Stimulated activated CD4-positive, alpha-beta T cell treated with anti-CD3 and anti-CD28 coated beads, Interleukin-2, amount 100 ng/mL, for 48 hours (primary cell): ENCODE measurements around the gene PPP1R7.

ENCODE experiments used
- DNase-seq, 2 donors: peaks; one replicate each; pipeline ENCODE4 v3.0.0-alpha.2; 2020

Gene PPP1R7

DNA sequence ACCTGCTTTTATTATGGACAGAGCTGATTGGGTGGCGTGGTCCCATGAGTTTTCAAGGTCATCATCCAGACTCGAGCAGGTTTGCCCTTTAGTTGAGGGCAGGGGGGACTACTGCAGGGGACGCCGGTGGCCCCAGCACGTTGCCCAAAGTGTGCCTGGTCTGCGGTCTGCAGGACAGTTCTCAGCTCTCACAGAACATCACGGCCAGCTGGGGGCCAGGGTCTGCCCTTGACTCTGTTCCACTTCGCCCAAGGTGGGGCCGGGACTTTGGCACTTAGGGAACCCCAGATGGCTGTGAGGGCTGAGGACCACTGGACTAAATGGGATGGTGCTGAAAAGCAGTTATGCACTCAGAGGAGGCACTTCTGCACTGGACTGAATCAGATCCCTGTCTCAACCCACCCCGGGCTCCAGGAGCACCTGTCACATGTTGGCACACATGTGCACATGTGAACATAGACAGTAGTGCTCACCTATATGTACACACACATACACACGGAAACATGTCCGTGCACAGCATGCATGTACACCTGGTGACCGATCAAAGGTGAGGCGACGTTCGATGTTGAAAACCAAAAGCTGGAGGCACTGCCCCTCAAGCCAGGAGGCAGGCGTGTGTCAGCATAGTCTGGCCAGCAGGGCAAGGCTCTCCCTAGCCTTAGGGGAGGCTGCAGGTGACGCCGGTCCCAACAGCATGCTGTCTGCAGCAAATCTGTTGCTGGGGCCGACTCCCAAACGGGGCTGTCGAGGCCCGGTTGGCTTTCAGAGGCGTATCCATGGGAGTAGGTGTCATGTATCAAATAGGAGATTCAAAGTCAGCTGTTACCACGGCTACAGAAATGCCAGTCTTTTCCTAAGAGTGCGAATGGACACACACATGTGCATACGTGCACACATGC lies 48.4 kb downstream of the PPP1R7 start:
- no peak for DNase-seq

DNA sequence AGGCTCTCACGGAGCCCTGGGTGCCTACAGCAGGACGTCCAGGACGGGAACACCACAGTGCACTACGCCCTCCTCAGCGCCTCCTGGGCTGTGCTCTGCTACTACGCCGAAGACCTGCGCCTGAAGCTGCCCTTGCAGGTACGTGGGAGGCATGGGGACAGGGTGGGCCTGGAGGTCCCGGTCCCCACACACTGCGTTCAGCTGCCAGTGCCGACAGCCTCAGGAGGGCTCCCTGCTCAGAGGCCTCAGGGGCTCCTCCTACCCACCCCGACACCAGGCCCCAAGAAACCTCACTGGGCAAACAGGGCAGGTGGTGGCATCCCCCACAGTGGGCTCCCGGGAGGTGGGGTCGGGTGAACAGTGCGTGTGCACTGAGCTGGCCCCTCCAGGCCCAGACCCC lies 49.0 kb downstream of the PPP1R7 start:
- no peak for DNase-seq

DNA sequence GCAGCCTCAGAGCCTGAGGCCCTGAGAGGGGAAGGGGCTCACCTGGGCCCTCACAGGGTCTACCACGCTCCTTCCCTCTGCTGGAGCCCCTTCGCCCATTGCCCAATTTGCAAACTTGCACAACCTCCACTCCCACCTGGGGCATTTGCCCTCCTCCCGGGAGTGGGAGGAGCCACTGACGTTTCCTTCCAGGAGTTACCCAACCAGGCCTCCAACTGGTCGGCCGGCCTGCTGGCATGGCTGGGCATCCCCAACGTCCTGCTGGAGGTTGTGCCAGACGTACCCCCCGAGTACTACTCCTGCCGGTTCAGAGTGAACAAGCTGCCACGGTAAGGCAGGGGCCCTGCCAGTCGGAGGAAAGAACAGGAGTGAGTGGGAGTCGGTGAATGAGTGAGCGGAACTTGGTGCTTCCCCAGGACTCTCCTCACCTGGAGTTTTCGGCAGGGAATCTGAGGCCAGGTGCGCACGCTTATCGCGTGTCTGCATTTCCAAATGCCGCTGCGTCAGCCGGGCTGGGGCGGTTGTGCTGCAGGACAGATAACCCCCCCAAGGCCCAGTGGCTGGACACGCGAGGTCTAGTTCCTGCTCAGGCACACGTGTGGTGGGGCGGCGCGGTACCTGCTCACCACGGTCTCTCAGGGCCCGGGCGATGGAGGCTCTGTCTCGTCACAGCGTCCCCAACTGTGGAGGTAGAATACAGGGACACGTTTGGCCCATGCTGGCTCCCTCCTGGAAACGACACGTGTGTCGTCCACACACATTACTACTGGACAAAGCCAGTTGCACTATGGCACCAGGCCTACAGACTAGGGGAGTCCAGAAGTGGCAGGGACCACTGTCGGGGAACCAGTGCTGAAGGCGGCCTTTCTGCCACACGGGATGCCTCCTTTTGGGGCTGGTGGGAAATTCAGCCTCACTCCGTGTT lies 49.9 kb downstream of the PPP1R7 start:
- no peak for DNase-seq

DNA sequence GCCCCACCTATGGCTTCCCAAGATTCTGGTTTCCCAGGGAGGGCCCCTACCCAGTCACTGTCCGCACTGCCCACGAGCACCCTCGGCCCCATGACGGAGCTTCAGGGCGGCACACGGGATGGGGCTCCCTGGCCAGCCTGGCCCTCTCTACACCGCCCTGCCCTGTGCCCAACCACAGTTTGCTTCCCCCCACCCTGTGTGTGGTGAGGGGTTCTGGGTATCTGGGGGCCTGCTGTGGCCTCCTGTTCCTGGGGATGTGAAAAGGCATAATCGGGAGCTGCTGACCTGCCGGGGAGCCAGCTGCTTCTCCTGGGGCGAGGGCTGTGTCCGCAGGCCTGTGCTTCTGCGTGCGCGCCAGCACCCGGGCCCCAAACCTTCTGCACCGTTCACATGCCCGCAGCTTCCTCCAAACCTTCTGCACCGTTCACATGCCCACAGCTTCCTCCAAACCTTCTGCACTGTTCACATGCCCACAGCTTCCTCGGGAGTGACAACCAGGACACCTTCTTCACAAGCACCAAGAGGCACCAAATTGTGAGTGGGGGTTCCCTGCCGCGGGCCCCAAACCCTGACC lies 50.6 kb downstream of the PPP1R7 start:
- DNase-seq, result no peak

DNA sequence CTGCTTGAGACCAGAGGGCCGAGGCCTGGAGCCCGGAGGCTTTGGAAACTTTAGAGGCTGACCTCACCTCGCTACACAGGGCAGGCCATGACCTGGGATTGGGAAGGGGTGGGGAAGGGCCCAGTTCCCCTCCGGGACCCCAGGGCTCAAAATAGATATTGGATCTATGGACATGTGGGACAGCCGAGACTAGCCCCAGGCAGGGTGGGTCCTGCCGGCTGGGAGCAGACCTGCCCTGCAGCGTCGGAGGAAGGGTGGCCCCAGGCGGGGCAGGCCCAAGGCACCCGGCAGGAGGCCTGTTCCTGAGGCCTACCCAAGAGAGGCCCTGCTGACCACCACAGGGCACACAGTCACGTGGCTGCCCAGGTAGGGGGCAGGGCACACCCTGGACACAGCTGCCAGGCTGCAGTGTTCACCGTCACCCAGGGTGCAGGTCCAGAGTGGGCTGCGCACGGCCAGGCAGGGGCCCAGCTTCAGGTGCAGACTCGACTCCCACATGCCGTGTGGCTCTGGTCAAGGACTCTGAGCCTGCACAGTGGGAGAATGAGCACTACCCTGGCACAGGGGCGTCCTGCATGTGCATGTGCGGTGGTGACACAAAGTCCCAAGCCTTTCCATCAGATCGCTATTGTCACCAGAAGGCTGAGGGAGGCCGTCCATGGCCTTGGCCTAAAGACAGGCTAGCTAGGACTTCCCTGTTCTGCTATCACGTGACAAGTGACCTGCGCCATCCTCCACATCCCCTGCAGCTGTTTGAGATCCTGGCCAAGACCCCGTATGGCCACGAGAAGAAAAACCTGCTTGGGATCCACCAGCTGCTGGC lies 51.4 kb downstream of the PPP1R7 start:
- no peak for DNase-seq

DNA sequence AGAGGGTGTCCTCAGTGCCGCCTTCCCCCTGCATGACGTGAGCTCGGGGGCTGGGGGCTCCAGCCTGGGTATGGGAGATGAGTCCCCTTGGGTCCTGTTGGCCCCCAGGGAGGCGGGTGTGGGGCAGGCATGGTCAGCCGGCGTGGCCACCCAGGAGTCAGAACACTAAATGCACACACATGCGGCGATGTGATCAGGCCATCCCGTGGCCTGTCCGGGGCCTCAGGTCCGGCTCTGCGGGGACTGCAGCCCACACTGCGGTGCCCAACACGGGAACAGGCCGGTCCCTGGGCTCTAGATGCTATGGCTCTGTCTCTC lies 52.0 kb downstream of the PPP1R7 start:
- no peak for DNase-seq

DNA sequence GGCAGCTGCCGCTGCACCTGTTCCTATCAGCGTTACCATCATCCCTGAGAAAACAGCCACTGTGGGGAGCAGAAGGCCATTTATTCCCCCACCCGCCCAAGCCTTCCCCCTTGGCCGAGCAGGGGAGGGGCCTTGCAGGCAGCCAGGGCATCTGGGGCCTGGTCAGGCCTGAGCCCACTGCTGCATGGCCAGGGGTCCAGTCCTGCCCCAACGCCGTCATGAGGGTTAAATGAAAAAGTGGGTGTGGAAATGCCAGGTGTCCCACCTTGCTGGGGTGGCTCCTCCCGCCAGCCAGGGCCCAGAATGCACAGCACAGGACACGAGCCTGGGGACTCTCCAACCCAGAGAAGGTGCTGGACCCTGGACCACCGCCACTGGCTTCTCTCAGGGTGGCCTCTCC lies 52.4 kb downstream of the PPP1R7 start:
- DNase-seq, result no peak

DNA sequence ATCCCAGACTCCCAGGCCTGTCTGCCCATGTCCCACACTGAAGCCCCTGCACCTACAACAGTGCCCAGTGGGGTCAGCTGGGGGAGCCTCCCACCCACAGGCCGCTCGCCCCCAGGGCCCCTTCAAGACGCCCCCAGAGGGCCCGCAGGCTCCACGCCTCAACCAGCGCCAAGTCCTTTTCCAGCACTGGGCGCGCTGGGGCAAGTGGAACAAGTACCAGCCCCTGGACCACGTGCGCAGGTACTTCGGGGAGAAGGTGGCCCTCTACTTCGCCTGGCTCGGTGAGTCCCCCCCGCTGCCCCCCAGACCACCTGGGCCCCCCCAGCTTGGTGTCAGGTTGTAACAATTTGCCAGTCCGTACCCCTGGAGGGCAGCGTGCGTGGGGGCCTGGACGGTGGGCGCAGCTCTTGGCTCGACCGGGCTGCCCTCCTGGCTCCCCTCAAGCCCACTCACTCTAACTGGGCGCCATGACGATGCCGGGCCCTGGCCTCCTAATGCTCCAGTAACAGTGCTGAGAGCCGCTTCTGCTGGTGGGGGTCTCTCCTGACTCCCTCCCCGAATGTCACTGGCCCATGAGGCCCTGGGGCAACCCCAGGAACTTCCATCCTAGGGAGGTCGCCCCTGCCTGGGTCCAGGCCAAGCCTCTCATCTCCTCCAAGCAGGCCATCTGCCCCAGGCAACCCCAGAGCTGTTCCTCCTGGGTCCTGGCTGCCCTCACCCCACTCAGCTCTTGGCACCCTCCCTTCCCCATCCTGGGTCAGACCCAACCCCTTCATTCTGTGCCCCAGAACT lies 53.1 kb downstream of the PPP1R7 start:
- DNase-seq, result no peak

DNA sequence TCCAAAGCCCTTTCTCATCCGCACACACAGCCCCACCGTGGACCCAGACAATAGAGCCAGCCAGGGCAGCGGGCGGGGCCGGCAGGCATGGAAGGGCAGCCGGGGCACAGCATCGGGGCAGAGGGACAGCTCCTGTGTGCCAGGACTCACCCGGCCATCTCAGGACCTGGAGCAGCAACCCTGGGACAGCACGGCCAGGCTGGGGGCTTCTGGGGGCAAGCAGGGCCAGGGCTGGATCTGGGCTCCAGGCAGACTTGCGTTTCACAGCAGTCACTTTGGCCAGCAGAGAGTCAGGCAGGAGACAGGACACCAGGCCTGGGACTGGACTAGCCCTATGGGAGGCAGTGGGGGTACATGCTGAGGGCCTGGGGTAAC lies 53.7 kb downstream of the PPP1R7 start:
- no peak for DNase-seq

DNA sequence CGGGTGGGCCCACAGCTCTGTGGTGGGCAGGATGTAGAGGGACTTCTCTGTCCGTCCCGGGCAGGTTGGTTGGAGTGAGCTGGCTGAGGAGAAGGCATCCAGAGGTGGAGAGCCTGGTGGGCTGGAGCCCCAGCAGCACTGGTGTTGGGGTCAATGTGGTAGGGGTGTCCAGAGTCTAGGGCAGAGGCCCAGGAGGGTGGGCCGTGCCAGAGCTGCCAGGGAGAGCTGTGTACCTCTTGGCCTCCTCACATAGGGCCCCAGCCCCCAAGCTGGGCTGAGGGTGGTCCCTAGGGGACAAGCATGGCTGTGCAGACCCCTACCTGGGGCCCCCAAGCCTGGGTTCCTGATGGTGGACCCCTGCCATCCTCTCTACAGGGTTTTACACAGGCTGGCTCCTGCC lies 54.2 kb downstream of the PPP1R7 start:
- no peak for DNase-seq

DNA sequence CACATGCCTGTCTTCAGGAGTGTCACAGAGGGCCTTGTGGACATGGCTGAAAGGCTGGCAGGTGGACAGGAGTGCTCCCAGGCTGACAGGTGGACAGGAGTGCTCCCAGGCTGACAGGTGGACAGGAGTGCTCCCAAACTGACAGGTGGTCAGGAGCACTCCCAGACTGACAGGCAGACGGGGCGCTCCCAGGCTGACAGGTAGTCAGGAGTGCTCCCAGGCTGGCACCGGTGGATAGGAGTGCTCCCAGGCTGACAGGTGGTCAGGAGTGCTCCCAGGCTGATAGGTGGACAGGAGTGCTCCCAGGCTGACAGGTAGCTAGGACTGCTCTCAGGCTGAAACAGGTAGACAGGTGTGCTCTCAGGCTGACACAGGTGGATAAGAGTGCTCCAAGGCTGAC lies 54.8 kb downstream of the PPP1R7 start:
- DNase-seq, result no peak

DNA sequence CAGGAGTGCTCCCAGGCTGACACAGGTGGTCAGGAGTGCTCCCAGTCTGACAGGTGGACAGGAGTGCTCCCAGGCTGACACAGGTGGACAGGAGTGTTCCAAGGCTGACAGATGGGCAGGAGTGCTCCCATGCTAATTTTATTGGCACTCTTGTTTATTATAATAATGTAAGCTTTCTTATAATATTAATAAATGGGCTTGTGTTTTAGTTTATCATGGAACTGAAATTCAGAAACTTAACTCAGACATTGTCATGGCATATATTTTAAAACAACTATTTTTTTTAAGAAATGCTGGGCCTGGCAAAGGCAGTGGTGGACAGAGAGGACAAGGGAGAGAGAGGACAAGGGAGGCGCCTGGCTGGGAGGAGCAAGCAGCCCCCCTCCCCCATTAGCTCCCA lies 56.9 kb downstream of the PPP1R7 start:
- no peak for DNase-seq

DNA sequence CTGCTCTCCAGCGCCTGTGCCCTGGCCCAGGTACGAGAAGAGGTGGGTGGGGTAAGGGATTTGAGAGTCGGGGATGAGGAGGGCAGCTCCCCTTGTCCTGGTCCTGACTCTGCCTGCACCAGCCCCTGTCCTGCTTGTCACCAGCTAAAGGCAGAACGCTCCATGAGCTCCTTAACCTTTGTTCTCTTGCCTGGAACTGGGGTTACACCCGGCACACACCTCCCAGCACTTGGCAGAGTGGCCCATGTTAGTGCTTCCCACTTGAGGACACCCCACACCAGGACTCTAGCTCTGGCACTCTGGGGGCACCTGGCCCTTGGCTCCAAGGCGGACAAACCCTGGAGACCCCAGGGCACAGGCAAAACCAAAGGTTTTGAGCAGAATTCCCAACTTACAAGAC lies 57.4 kb downstream of the PPP1R7 start:
- no peak for DNase-seq

DNA sequence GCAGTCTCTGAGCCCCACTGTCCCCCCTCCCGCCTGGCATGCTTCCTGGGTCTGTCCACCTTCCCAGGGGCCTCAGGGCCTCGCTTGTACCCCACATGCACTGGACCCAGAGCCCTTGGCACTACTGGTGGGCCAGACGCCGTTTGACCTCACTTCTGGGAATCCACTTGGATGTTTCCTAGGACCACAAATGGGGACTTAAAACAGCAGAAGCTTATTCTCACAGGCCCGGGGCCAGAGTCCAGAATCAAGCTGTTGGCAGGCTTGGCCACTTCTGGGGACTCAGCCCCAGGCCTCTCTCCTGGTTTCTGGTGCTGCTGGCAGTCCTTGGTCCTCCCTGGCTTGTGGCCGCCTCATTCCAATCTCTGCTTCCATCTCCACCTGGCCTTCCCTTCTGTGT lies 57.8 kb downstream of the PPP1R7 start:
- DNase-seq, result no peak

DNA sequence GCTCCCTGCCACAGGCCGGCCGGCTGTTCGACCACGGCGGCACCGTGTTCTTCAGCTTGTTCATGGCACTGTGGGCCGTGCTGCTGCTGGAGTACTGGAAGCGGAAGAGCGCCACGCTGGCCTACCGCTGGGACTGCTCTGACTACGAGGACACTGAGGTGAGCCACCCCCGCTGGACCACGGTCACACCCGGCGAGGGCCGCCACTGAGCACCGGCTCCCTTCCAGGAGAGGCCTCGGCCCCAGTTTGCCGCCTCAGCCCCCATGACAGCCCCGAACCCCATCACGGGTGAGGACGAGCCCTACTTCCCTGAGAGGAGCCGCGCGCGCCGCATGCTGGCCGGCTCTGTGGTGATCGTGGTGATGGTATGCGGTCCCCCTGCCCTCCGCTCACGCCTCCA lies 59.0 kb downstream of the PPP1R7 start:
- DNase-seq, result no peak

DNA sequence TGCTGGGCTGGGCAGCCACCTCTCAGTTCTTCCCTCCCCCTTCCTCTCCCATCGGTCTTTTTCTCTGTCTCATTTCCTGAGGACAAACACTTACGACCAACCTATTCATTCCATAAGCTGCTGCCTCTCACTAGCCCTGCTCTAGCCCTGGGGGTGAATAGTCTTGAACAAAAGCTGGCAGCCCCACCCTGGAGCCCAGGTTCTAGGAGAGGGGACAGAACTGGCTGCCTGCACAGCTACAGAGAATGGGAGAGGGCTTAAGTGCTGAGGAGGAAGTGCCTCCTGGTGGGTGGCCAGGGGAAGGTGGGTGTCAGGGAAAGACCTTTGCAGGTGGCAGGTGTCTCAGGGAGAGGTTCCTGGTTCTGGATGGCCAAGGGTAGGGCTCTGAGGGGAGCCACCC lies 61.0 kb downstream of the PPP1R7 start:
- no peak for DNase-seq

DNA sequence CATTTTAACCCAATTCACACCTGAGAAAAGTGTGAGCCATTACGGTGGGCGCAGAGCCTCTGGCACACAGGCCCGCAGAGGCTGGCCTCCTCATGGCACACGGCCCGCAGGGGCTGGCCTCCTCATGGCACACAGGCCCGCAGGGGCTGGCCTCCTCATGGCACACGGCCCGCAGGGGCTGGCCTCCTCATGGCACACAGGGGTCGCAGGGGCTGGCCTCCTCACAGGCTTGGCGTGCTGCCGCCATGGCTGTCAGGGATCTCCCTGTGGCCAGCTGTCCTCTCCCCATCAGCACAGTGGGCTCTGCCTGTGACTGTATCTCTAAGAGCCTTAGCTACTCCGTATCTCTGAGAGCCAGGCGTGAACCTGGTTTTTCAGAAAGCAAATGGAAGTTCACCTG lies 62.8 kb downstream of the PPP1R7 start:
- no peak for DNase-seq

DNA sequence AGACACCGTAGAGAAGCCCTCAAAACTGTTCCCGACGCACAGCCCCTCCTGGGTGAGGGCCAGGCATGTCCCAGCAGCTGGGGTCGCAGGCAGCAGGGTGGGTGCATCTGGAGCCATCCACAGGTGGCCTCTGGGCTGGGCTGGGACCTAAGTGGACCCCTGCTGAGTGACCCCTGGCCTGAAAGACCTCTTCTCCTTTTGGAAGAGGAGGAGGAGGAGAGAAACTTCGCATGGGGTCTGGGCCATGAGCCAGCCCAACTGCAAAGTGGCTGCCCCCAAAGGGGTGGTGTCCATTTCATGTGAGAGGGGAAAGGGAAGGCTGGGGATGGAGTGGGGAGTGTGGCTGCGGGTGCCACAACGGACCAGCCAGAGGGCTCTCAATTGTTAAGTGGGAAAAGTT lies 63.3 kb downstream of the PPP1R7 start:
- no peak for DNase-seq

DNA sequence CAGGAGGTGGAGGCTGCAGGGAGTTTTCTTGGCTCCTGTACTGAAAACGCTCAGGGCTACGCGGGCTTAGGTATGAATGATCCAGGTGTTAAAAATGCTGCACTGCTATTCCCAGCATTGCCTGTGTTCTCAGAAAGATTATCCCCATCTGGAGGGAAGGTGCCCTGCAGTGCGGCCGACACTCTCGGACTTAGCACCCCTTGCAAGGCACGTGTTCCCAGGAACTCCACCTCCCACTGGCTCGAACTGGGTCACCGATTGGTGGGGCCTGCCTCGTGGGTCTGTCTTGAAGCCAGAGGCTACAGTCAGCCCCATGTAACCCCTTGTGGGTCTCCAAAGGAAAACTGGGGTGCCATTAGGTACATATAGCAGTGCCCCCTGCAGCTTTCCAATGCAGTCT lies 63.9 kb downstream of the PPP1R7 start:
- DNase-seq, result no peak

DNA sequence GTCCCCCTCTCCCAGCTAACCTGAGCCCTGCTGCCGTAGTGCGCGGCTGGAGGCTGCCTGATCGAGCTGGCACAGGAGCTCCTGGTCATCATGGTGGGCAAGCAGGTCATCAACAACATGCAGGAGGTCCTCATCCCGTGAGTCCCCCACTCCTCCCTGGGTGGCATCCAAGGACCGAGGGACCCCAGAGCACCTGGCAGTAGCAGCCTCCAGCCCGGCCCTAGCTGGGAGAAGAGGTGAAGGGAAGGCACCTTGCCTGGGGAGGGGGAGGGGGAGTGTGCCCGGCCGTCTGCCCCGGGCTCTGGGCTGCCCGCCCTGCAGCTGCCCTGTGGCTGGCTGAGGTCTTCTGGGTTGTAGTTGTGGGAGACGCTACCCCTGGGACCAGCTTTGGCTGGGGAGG lies 64.5 kb downstream of the PPP1R7 start:
- no peak for DNase-seq

DNA sequence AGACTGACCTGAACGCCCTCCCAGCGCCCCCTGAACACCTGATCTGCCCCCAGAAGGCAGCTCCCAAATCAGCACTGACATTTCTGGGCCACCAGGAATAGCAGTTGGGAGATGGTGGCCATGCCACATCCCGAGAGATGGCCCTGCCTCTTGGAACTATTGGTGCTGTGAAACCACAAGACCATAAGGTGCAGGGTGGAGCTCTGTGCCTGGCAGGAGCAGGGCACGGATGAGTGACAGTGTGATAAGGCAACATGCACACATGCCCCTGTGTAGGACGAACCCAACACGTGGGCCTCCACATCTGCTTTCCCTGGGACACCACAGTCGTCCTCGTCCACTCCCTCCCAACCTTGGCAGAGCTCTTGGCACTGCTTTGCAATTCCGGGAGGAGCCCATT lies 65.2 kb downstream of the PPP1R7 start:
- no peak for DNase-seq

DNA sequence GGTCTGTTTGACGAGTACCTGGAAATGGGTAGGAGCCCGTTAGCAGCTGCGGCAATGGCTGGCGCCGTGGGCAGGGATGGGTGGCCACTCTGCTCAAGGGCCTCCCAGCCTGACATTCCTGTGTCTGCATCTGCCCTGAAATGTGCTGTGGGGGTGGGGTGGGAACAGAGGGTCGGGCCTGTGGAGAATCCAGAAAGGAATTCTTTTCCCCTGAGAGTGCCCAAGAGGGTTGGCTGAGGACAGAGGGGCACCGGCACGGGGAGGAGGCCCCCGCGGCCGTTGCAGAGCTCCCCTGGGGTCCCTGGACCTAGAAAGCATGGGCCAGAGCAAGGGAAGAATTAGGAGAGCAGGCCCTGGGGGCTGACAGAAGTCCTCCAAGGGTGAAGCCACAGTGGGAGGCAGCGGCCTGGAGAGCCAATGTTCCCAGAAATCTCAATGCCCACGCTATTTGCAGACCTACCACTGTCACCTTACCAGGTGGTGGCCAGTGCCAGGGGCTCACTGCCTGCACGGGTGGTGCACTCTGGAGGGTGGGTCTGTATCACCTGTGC lies 66.0 kb downstream of the PPP1R7 start:
- no peak for DNase-seq
